Right lobe of liver (tissue), 6 donors: ENCODE data around the gene PRKAB1. TPM values are rescaled to one million over a fixed set of nuclear protein-coding genes. Genes with fewer than 3 reads are reported as not detected.
A peak's percentile ranks its signal among the peaks of the same experiment; 100 is the strongest.

Experiments
- ATAC-seq, 4 donors: fragments of 200-7000 bp; cut with Tn5 transposase; one replicate each; pipeline ENCODE4 v1.9.1; 2020; ENCODE audit warnings: mild to moderate bottlenecking in 4 of 4, moderate library complexity in 4 of 4
- DNase-seq, 3 donors: peaks; one replicate each; pipeline ENCODE4 v3.0.0-alpha.2; 2020
- H3K27ac ChIP-seq, 3 donors: fragments of 200-600 bp; one replicate each; pipeline ENCODE4 v1.8.0; 2022
- H3K27me3 ChIP-seq, 2 donors: fragments of 200-600 bp; one replicate each; pipeline ENCODE4 v1.8.0; 2022
- H3K36me3 ChIP-seq, 4 donors: fragments of 200-600 bp; sonication (generic) in 1 of 4; one replicate each; pipeline versions ENCODE4 v1.5.1 to v1.8.0; 2017 to 2022; ENCODE audit warnings: control low read depth in 1 of 4
- H3K4me1 ChIP-seq, 4 donors: fragments of 200-600 bp; sonication (generic) in 1 of 4; one replicate each; pipeline versions ENCODE4 v1.5.1 to v1.8.0; 2017 to 2022; ENCODE audit warnings: control low read depth in 1 of 4
- H3K4me3 ChIP-seq, 3 donors: fragments of 200-600 bp; one replicate each; pipeline ENCODE4 v1.8.0; 2022
- H3K9me3 ChIP-seq, 4 donors: fragments of 200-600 bp; sonication (generic) in 1 of 4; one replicate each; pipeline versions ENCODE4 v1.5.1 to v1.8.0; 2017 to 2022; ENCODE audit warnings: control low read depth in 1 of 4
- CTCF ChIP-seq, 4 donors: fragments of 200-600 bp in 3 of 4; fragments of 450-650 bp in 1 of 4; IDR thresholded peaks; one replicate each; pipeline versions ENCODE4 v1.5.1 to v1.8.0; 2016 to 2022; ENCODE audit warnings: antibody characterized with exemption in 4 of 4, mild to moderate bottlenecking in 2 of 4
- POLR2A ChIP-seq: fragments of 450-650 bp; IDR thresholded peaks from one replicate; pipeline ENCODE4 v1.6.1; 2017; ENCODE audit warnings: antibody characterized with exemption, mild to moderate bottlenecking
- WGBS: methylation state at CpG from one replicate; pipeline ENCODE4 v1.1.6; 2018; ENCODE audit warnings: low coverage, low lambda C conversion rate; ENCODE audit not compliant: insufficient coverage; ENCODE audit errors: missing lambda C conversion rate; 5-methylcytosine and 5-hydroxymethylcytosine counted together
- intact Hi-C, 2 donors: fragments of 100-400 bp; cut with DNase I; formaldehyde crosslinking; loops; one replicate each; pipeline versions ENCODE4 v1.11.2 to v1.14.1; 2022
- total RNA-seq, 6 experiments: library from RNA; depleted of rRNA in 2 of 6; stranded (reverse); fragments of >200 nt in 2 of 6; fragmentation: NEBNext Ultra II Directional in 3 of 6; extraction: Animal tissue kit (Norgen Biotek cat#: 25700) in 3 of 6; gene quantifications; one replicate each; pipeline versions ENCODE4 v1.1.0 to v1.2.4, GENCODE V29; 2016 to 2023
- donor health status: DM: no; HTN: yes; CAD: no.
- donor health status: DM: no; HTN: no; CAD: no.
- donor health status: DM: no; HTN: no; CAD: no.
- donor health status: DM: no; HTN: yes; CAD: no.
- donor health status: DM: no; HTN: yes; CAD: no.

Gene PRKAB1
- total RNA-seq, 6 experiments from 2014 or later, result 8.2 to 17.1 (median 10.3) TPM

GRCh38 chr12:119668324-119668841, 450 bp downstream of the PRKAB1 start:
- no peak for TF ChIP-seq CTCF (IDR thresholded peaks at IDR 0.05)
- no peak for TF ChIP-seq POLR2A
- Histone ChIP-seq H3K4me1 (peaks cover 0 to 41% (median 5%) of the 10 kb centered on the region in 4 donors), H3K9me3 (no peaks in the 10 kb centered on the region), H3K27me3 (no peaks in the 10 kb centered on the region), H3K36me3 (peaks cover 0 to 20% (median 2%) of the 10 kb centered on the region in 4 donors), H3K27ac (peak overlapping the region; percentile 67 to 87 (median 83)), H3K4me3 (peak overlapping the region; percentile 63 to 98 (median 97))
- 3% methylated on average over 10 of the region's 14 CpGs for WGBS
- DNase-seq, result no peak
- intact Hi-C loops, result loop anchor here (10.0 kb wide), 1 partner anchor 116 kb away; no protein-coding TSS in a partner anchor
- peak in 2 of 4 donors; percentile 1 to 11 for ATAC-seq

- ATAC-seq (no peak), DNase-seq (no peak)
- intact Hi-C loops, result loop anchor here (10.0 kb wide), 1 partner anchor 115 kb away; no protein-coding TSS in a partner anchor
- no peak for TF ChIP-seq POLR2A
- TF ChIP-seq CTCF (IDR thresholded peaks at IDR 0.05), result no peak
- Histone ChIP-seq H3K27ac (peak overlapping the region in 1 of 3 donors; percentile 63), H3K27me3 (no peaks in the 10 kb centered on the region), H3K36me3 (peaks cover 0 to 33% (median 7%) of the 10 kb centered on the region in 4 donors), H3K4me1 (peaks cover 0 to 40% (median 5%) of the 10 kb centered on the region in 4 donors), H3K9me3 (no peaks in the 10 kb centered on the region), H3K4me3 (peak overlapping the region in 1 of 3 donors; percentile 97)
- 19% methylated on average over 11 of the region's 11 CpGs for WGBS
These were observed 2.0 kb downstream of the PRKAB1 start for GRCh38 chr12:119669744-119670472.

- intact Hi-C loops, result no loop called here
- Histone ChIP-seq H3K9me3 (no peaks in the 10 kb centered on the region), H3K4me3 (no peak overlapping the region), H3K27me3 (no peaks in the 10 kb centered on the region), H3K4me1 (peaks cover 0 to 34% (median 5%) of the 10 kb centered on the region in 4 donors), H3K27ac (no peak overlapping the region), H3K36me3 (peaks cover 0 to 45% (median 12%) of the 10 kb centered on the region in 4 donors)
- DNase-seq, result no peak
- WGBS, result 85% methylated on average over 3 of the region's 3 CpGs
- ATAC-seq, result no peak
- TF ChIP-seq CTCF (IDR thresholded peaks at IDR 0.05) (no peak), POLR2A (no peak)
These were observed 3.1 kb downstream of the PRKAB1 start for GRCh38 chr12:119671070-119671469.

- Histone ChIP-seq H3K4me1 (peaks cover 0 to 30% (median 4%) of the 10 kb centered on the region in 4 donors), H3K27ac (no peak overlapping the region)
These were observed 4.3 kb downstream of the PRKAB1 start for GRCh38 chr12:119672194-119672593.

More at GRCh38 chr12:119672194-119672593, 4.3 kb downstream of the PRKAB1 start:
- Histone ChIP-seq H3K36me3 (peaks cover 4 to 55% (median 21%) of the 10 kb centered on the region in 4 donors), H3K9me3 (no peaks in the 10 kb centered on the region), H3K4me3 (no peak overlapping the region), H3K27me3 (no peaks in the 10 kb centered on the region)
- no peak for TF ChIP-seq CTCF (IDR thresholded peaks at IDR 0.05)
- no peak for TF ChIP-seq POLR2A
- WGBS, result 64% methylated on average over 7 of the region's 8 CpGs
- DNase-seq (no peak), ATAC-seq (no peak)
- intact Hi-C loops, result no loop called here
